CD4-positive, alpha-beta T cell (primary cell): ENCODE results near the gene HDHD3. TPM values are rescaled to one million over a fixed set of nuclear protein-coding genes. Genes with fewer than 3 reads are reported as not detected.

Source experiments
- ATAC-seq: fragments of 200-7000 bp; cut with Tn5 transposase; one replicate; pipeline ENCODE4 v1.10.0; 2022; ENCODE audit warnings: mild to moderate bottlenecking; ENCODE audit not compliant: poor library complexity
- CTCF ChIA-PET: fragments of 350-600 bp; sonication (Branson Sonifier 250); formaldehyde crosslinking; loops from one replicate; lab custom pipeline; 2021; ENCODE audit warnings: antibody characterized with exemption, inconsistent platforms; lab: Charles Lee
- POLR2A ChIA-PET: fragments of 350-600 bp; sonication (Branson Sonifier 250); formaldehyde crosslinking; loops from one replicate; lab custom pipeline; 2021; ENCODE audit warnings: antibody characterized with exemption, inconsistent platforms; lab: Charles Lee
- DNase-seq, 14 experiments: peaks; one replicate each; pipeline ENCODE4 v3.0.0-alpha.2; 2013 to 2020; ENCODE audit warnings: mixed read lengths in 2 of 14
- H3K27ac ChIP-seq, 2 donors: one replicate each; pipeline versions ENCODE4 v1.5.1 to v1.7.0; 2013; ENCODE audit warnings: low read length in 2 of 2, low read depth in 1 of 2, mild to moderate bottlenecking in 1 of 2
- H3K27me3 ChIP-seq, 2 experiments: 1 replicate in 1 of 2; 2 replicates in 1 of 2; pipeline versions ENCODE4 v1.6.1 to v1.7.0; 2013; ENCODE audit warnings: low read length in 2 of 2, control low read depth in 1 of 2, mild to moderate bottlenecking in 1 of 2, moderate library complexity in 1 of 2; ENCODE audit not compliant: insufficient read depth in 2 of 2, control insufficient read depth in 1 of 2
- H3K36me3 ChIP-seq: one replicate; pipeline ENCODE4 v1.6.1; 2013; ENCODE audit warnings: low read length, control low read depth; ENCODE audit not compliant: insufficient read depth
- H3K4me1 ChIP-seq: one replicate; pipeline ENCODE4 v1.6.1; 2013; ENCODE audit warnings: low read length, control low read depth; ENCODE audit not compliant: insufficient read depth
- H3K4me3 ChIP-seq: one replicate; pipeline ENCODE4 v1.5.1; 2013; ENCODE audit warnings: mild to moderate bottlenecking, low read length, moderate library complexity
- H3K9me3 ChIP-seq, 2 experiments: 1 replicate in 1 of 2; 2 replicates in 1 of 2; pipeline versions ENCODE4 v1.6.1 to v1.7.0; 2013; ENCODE audit warnings: low read length in 2 of 2, mild to moderate bottlenecking in 2 of 2, control low read depth in 1 of 2, moderate library complexity in 1 of 2; ENCODE audit not compliant: control insufficient read depth in 1 of 2, insufficient read depth in 1 of 2
- H3K27ac Mint-ChIP-seq: one replicate; pipeline ENCODE4 v1.8.0; 2020; ENCODE audit warnings: mixed read lengths
- H3K27me3 Mint-ChIP-seq: one replicate; pipeline ENCODE4 v1.8.0; 2021; ENCODE audit warnings: mixed read lengths
- H3K36me3 Mint-ChIP-seq: one replicate; pipeline ENCODE4 v1.8.0; 2021; ENCODE audit warnings: low read depth, mixed read lengths
- H3K4me1 Mint-ChIP-seq: one replicate; pipeline ENCODE4 v1.8.0; 2021; ENCODE audit warnings: low read depth, mixed read lengths
- H3K4me3 Mint-ChIP-seq: one replicate; pipeline ENCODE4 v1.8.0; 2020; ENCODE audit warnings: mild to moderate bottlenecking, mixed read lengths
- H3K9me3 Mint-ChIP-seq: one replicate; pipeline ENCODE4 v1.8.0; 2020; ENCODE audit warnings: mixed read lengths
- CTCF ChIP-seq: fragments of 200-600 bp; IDR thresholded peaks from one replicate; pipeline ENCODE4 v1.8.0; 2022; ENCODE audit warnings: antibody characterized with exemption, mild to moderate bottlenecking
- intact Hi-C, 2 experiments: fragments of 100-400 bp; cut with DNase I in 1 of 2; cut with micrococcal nuclease in 1 of 2; formaldehyde crosslinking; loops; one replicate each; pipeline versions ENCODE4 v1.15.1 to v1.9.0; 2023 to 2025; cut with DNase I, micrococcal nuclease
- total RNA-seq, 174 experiments: library from RNA in 2 of 174; stranded (reverse) in 2 of 174; gene quantifications; one replicate each; pipeline ENCODE4 v1.2.3 and lab custom pipeline; 2021 to 2026

HDHD3 gene
- total RNA-seq, 2 experiments from 2014 or later = 12.8 to 13.2 TPM

- ChIA-PET POLR2A (no interaction called here), CTCF (no interaction called here)
- H3K27me3 Mint-ChIP-seq = peaks cover 5% of the 10 kb centered on the region
- Histone ChIP-seq H3K4me1 (no peaks in the 10 kb centered on the region), H3K36me3 (no peaks in the 10 kb centered on the region), H3K27me3 (no peaks in the 10 kb centered on the region), H3K27ac (no peak overlapping the region), H3K4me3 (no peak overlapping the region), H3K9me3 (no peaks in the 10 kb centered on the region)
- TF ChIP-seq CTCF = no peak
- DNase-seq = no peak
- no peaks in the 10 kb centered on the region for H3K9me3 Mint-ChIP-seq
- intact Hi-C loops = no loop called here
- H3K36me3 Mint-ChIP-seq = no peaks in the 10 kb centered on the region
- no peaks in the 10 kb centered on the region for H3K4me1 Mint-ChIP-seq
- no peak overlapping the region for H3K27ac Mint-ChIP-seq
- no peak for ATAC-seq
- no peak overlapping the region for H3K4me3 Mint-ChIP-seq
Measured at GRCh38 chr9:113360242-113360842, 16.4 kb downstream of the HDHD3 start.

DNA sequence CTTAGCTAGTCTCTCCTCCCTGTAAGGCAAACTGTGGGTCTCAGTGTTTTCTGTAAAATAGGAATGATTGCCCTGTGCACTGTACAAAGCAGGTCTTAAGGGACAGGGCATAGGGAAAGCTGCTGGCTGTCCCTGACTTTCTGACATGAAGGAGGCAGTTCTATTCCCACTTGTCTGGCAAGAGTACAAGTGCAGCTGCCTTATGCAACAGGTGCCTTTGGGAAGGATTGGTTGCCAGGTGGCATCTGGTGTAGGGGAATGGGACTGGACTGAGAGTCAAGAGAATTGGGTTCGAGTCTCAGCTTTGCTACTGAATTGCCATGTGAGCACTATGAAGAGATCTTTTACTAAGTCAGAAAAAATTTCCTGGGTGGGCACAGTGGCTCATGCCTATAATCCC, 17.4 kb downstream of the HDHD3 start:
- DNase-seq (no peak), ATAC-seq (no peak)
- H3K4me3 ChIP-seq = no peak overlapping the region
- H3K36me3 Mint-ChIP-seq = no peaks in the 10 kb centered on the region
- CTCF ChIA-PET = interaction anchor here (1.3 kb wide), 1 partner anchor 9 kb away, joined by 3 read pairs; no protein-coding TSS in a partner anchor
- H3K9me3 Mint-ChIP-seq = no peaks in the 10 kb centered on the region
- no peaks in the 10 kb centered on the region for H3K4me1 Mint-ChIP-seq
- TF ChIP-seq CTCF = no peak
- H3K27ac Mint-ChIP-seq = no peak overlapping the region
- H3K27me3 Mint-ChIP-seq = peaks cover 9% of the 10 kb centered on the region
- H3K27me3 ChIP-seq = no peaks in the 10 kb centered on the region
- H3K4me3 Mint-ChIP-seq = no peak overlapping the region
- no peak overlapping the region for H3K27ac ChIP-seq
- POLR2A ChIA-PET = no interaction called here
- no peaks in the 10 kb centered on the region for H3K4me1 ChIP-seq
- intact Hi-C loops = no loop called here
- no peaks in the 10 kb centered on the region for H3K36me3 ChIP-seq
- no peaks in the 10 kb centered on the region for H3K9me3 ChIP-seq

- Histone ChIP-seq H3K4me3 (no peak overlapping the region), H3K36me3 (no peaks in the 10 kb centered on the region), H3K4me1 (no peaks in the 10 kb centered on the region), H3K27me3 (peaks cover 0 to 5% of the 10 kb centered on the region in 2 experiments), H3K27ac (no peak overlapping the region), H3K9me3 (no peaks in the 10 kb centered on the region)
- Mint-ChIP-seq H3K4me3 (no peak overlapping the region), H3K27me3 (peaks cover 29% of the 10 kb centered on the region), H3K36me3 (no peaks in the 10 kb centered on the region), H3K27ac (no peak overlapping the region), H3K9me3 (no peaks in the 10 kb centered on the region), H3K4me1 (no peaks in the 10 kb centered on the region)
- intact Hi-C loops = no loop called here
- no peak for ATAC-seq
- ChIA-PET POLR2A (no interaction called here), CTCF (no interaction called here)
- DNase-seq = no peak
- TF ChIP-seq CTCF = no peak
Measured at GRCh38 chr9:113356686-113357292, 20.0 kb downstream of the HDHD3 start.
